Activated CD4-positive, alpha-beta T cell treated with anti-CD3 and anti-CD28 coated beads for 36 hours (primary cell): ENCODE results near the gene S100P. TPM values are rescaled to one million over a fixed set of nuclear protein-coding genes. Genes with fewer than 3 reads are reported as not detected.

Source experiments
- ATAC-seq: fragments of 200-7000 bp; cut with Tn5 transposase; one replicate; pipeline ENCODE4 v1.10.0; 2021; ENCODE audit warnings: mild to moderate bottlenecking, moderate library complexity
- CTCF ChIA-PET: fragments of 350-600 bp; sonication (Branson Sonifier 250); formaldehyde crosslinking; loops from one replicate; lab custom pipeline; 2021; ENCODE audit warnings: antibody characterized with exemption; lab: Charles Lee
- POLR2A ChIA-PET: fragments of 350-600 bp; sonication (Branson Sonifier 250); formaldehyde crosslinking; loops from one replicate; lab custom pipeline; 2021; ENCODE audit warnings: antibody characterized with exemption, inconsistent platforms; lab: Charles Lee
- DNase-seq: peaks from one replicate; pipeline ENCODE4 v3.0.0-alpha.2; 2020
- H3K27ac Mint-ChIP-seq: one replicate; pipeline ENCODE4 v1.8.0; 2021; ENCODE audit warnings: mixed read lengths
- H3K27me3 Mint-ChIP-seq: one replicate; pipeline ENCODE4 v1.8.0; 2021; ENCODE audit warnings: mixed read lengths
- H3K36me3 Mint-ChIP-seq: one replicate; pipeline ENCODE4 v1.8.0; 2021; ENCODE audit warnings: low read depth, mixed read lengths
- H3K4me1 Mint-ChIP-seq: one replicate; pipeline ENCODE4 v1.8.0; 2021; ENCODE audit warnings: mixed read lengths
- H3K4me3 Mint-ChIP-seq: one replicate; pipeline ENCODE4 v1.8.0; 2021; ENCODE audit warnings: mild to moderate bottlenecking, moderate library complexity, mixed read lengths
- H3K9me3 Mint-ChIP-seq: one replicate; pipeline ENCODE4 v1.8.0; 2021; ENCODE audit warnings: low read depth, mixed read lengths
- intact Hi-C, 2 experiments: fragments of 100-400 bp; cut with DNase I in 1 of 2; cut with micrococcal nuclease in 1 of 2; formaldehyde crosslinking; loops; one replicate each; pipeline versions ENCODE4 v1.14.2 to v1.15.1; 2022 to 2024; cut with DNase I, micrococcal nuclease
- total RNA-seq, 2 experiments: library from RNA; stranded (reverse); gene quantifications; one replicate each; pipeline ENCODE4 v1.2.3, GENCODE V29; 2021

S100P gene
- total RNA-seq, 2 experiments from 2014 or later: 1.9 to 2.1 TPM

GRCh38 chr4:6733358-6734164, 39.9 kb downstream of the S100P start:
- Mint-ChIP-seq H3K9me3 (no peaks in the 10 kb centered on the region), H3K36me3 (no peaks in the 10 kb centered on the region), H3K4me1 (peaks cover under 1% of the 10 kb centered on the region), H3K27me3 (no peaks in the 10 kb centered on the region), H3K4me3 (no peak overlapping the region), H3K27ac (no peak overlapping the region)
- DNase-seq (no peak), ATAC-seq (no peak)
- ChIA-PET CTCF (interaction anchor here (0.7 kb wide), 1 partner anchor 86 kb away, joined by 3 read pairs; no protein-coding TSS in a partner anchor), POLR2A (no interaction called here)
- intact Hi-C loops: no loop called here

GRCh38 chr4:6734165-6734786, 40.6 kb downstream of the S100P start:
- intact Hi-C loops: no loop called here
- H3K4me1 Mint-ChIP-seq: no peaks in the 10 kb centered on the region
- H3K9me3 Mint-ChIP-seq: no peaks in the 10 kb centered on the region
- ChIA-PET CTCF (no interaction called here), POLR2A (no interaction called here)
- DNase-seq: no peak
- no peak for ATAC-seq
- no peak overlapping the region for H3K27ac Mint-ChIP-seq
- H3K27me3 Mint-ChIP-seq: no peaks in the 10 kb centered on the region
- no peaks in the 10 kb centered on the region for H3K36me3 Mint-ChIP-seq
- H3K4me3 Mint-ChIP-seq: no peak overlapping the region

GRCh38 chr4:6739920-6740319, 46.2 kb downstream of the S100P start:
- Mint-ChIP-seq H3K36me3 (no peaks in the 10 kb centered on the region), H3K9me3 (no peaks in the 10 kb centered on the region), H3K27ac (no peak overlapping the region), H3K27me3 (peaks cover 1% of the 10 kb centered on the region), H3K4me1 (peaks cover 4% of the 10 kb centered on the region), H3K4me3 (no peak overlapping the region)
- no peak for DNase-seq
- CTCF ChIA-PET: no interaction called here
- intact Hi-C loops: no loop called here
- POLR2A ChIA-PET: no interaction called here
- ATAC-seq: no peak

GRCh38 chr4:6740347-6740746, 46.7 kb downstream of the S100P start:
- no peaks in the 10 kb centered on the region for H3K36me3 Mint-ChIP-seq
- DNase-seq: no peak
- peaks cover 4% of the 10 kb centered on the region for H3K4me1 Mint-ChIP-seq

GRCh38 chr4:6742507-6742906, 48.8 kb downstream of the S100P start:
- ChIA-PET CTCF (no interaction called here), POLR2A (no interaction called here)
- DNase-seq (no peak), ATAC-seq (no peak)
- Mint-ChIP-seq H3K27ac (no peak overlapping the region), H3K27me3 (peaks cover 1% of the 10 kb centered on the region), H3K4me3 (no peak overlapping the region), H3K4me1 (peaks cover 4% of the 10 kb centered on the region), H3K9me3 (no peaks in the 10 kb centered on the region), H3K36me3 (no peaks in the 10 kb centered on the region)
- intact Hi-C loops: no loop called here

More at GRCh38 chr4:6740347-6740746, 46.7 kb downstream of the S100P start:
- ChIA-PET CTCF (no interaction called here), POLR2A (no interaction called here)
- H3K27me3 Mint-ChIP-seq: peaks cover 1% of the 10 kb centered on the region
- no peak overlapping the region for H3K27ac Mint-ChIP-seq
- ATAC-seq: no peak
- H3K4me3 Mint-ChIP-seq: no peak overlapping the region
- intact Hi-C loops: no loop called here
- H3K9me3 Mint-ChIP-seq: no peaks in the 10 kb centered on the region

- DNase-seq (no peak), ATAC-seq (no peak)
- CTCF ChIA-PET: no interaction called here
- intact Hi-C loops: no loop called here
- POLR2A ChIA-PET: no interaction called here
- Mint-ChIP-seq H3K4me1 (peaks cover 4% of the 10 kb centered on the region), H3K36me3 (no peaks in the 10 kb centered on the region), H3K27me3 (peaks cover 1% of the 10 kb centered on the region), H3K27ac (no peak overlapping the region), H3K4me3 (no peak overlapping the region), H3K9me3 (no peaks in the 10 kb centered on the region)
Measured at GRCh38 chr4:6742989-6743388, 49.3 kb downstream of the S100P start.

Other genes with a start within 250 kb of the S100P start
- gene PPP2R2C, start 221.3 kb upstream of the S100P start, total RNA-seq: under 1 TPM in 1 of 2 experiments, not detected in 1; 0.12 TPM
- gene MAN2B2, start 118.7 kb upstream of the S100P start, total RNA-seq: 10 to 100 TPM; 13.0 to 14.6 TPM
- 100 to 1,000 TPM in 1 of 2 experiments, 10 to 100 TPM in 1; 66.8 to 122 TPM for gene MRFAP1, start 53.2 kb upstream of the S100P start, total RNA-seq
- 10 to 100 TPM; 36.4 to 45.0 TPM for gene MRFAP1L1, start 16.0 kb downstream of the S100P start, total RNA-seq
- gene BLOC1S4, start 22.3 kb downstream of the S100P start, total RNA-seq: 10 to 100 TPM; 10.1 to 16.7 TPM
- gene KIAA0232, start 88.8 kb downstream of the S100P start, total RNA-seq: 10 to 100 TPM in 1 of 2 experiments, 1 to 10 TPM in 1; 9.4 to 13.1 TPM
- 10 to 100 TPM; 36.7 to 44.0 TPM for gene TBC1D14, start 215.9 kb downstream of the S100P start, total RNA-seq